B cell (primary cell): ENCODE measurements around the gene FUT6. TPM values are rescaled to one million over a fixed set of nuclear protein-coding genes. Genes with fewer than 3 reads are reported as not detected.

Experiments
- ATAC-seq: fragments of 200-7000 bp; cut with Tn5 transposase; one replicate; pipeline ENCODE4 v1.10.0; 2021; ENCODE audit warnings: low read depth, mild to moderate bottlenecking, moderate number of reproducible peaks, moderate library complexity
- CTCF ChIA-PET: fragments of 350-600 bp; sonication (Branson Sonifier 250); formaldehyde crosslinking; loops from one replicate; lab custom pipeline; 2021; ENCODE audit warnings: antibody characterized with exemption, inconsistent platforms; lab: Charles Lee
- POLR2A ChIA-PET: fragments of 350-600 bp; sonication (Branson Sonifier 250); formaldehyde crosslinking; loops from one replicate; lab custom pipeline; 2021; ENCODE audit warnings: antibody characterized with exemption; lab: Charles Lee
- DNase-seq: peaks from one replicate; pipeline ENCODE4 v3.0.0; 2013
- H2AFZ ChIP-seq: 2 replicates; pipeline ENCODE4 v1.6.1; 2012; ENCODE audit warnings: mild to moderate bottlenecking, low read depth, low read length; ENCODE audit not compliant: insufficient read depth, poor library complexity, severe bottlenecking
- H3K27ac ChIP-seq, 2 donors: 1 replicate in 1 of 2; 2 replicates in 1 of 2; pipeline ENCODE4 v1.5.1; 2012 to 2013; ENCODE audit warnings: low read length in 2 of 2, mild to moderate bottlenecking in 2 of 2, moderate library complexity in 1 of 2
- H3K27me3 ChIP-seq, 4 experiments: fragments of 200-600 bp in 1 of 4; sonication (generic) in 1 of 4; replicated peaks in 1 of 4; 1 replicate in 2 of 4; 2 replicates in 2 of 4; pipeline versions ENCODE4 v1.6.1 to v1.7.0; 2013 to 2016; ENCODE audit warnings: low read length in 3 of 4, mild to moderate bottlenecking in 2 of 4, mixed read lengths in 1 of 4, moderate library complexity in 1 of 4; ENCODE audit not compliant: insufficient read depth in 4 of 4, control insufficient read depth in 3 of 4; ENCODE audit errors: control extremely low read depth in 1 of 4
- H3K36me3 ChIP-seq, 2 experiments: replicated peaks in 1 of 2; 1 replicate in 1 of 2; 2 replicates in 1 of 2; pipeline versions ENCODE4 v1.6.1 to v1.7.1; 2013; ENCODE audit warnings: low read length in 1 of 2; ENCODE audit not compliant: insufficient read depth in 2 of 2, control insufficient read depth in 1 of 2; ENCODE audit errors: control extremely low read depth in 1 of 2, extremely low read depth in 1 of 2
- H3K4me1 ChIP-seq, 2 donors: fragments of 200-600 bp in 1 of 2; sonication (generic) in 1 of 2; 1 replicate in 1 of 2; 2 replicates in 1 of 2; pipeline versions ENCODE4 v1.5.1 to v1.6.1; 2013 to 2017; ENCODE audit warnings: low read length in 2 of 2; ENCODE audit not compliant: control insufficient read depth in 2 of 2, insufficient read depth in 2 of 2
- H3K4me2 ChIP-seq: replicated peaks from 2 replicates; pipeline ENCODE3; 2012; ENCODE audit warnings: mild to moderate bottlenecking, low read depth, low read length; ENCODE audit not compliant: poor library complexity, severe bottlenecking
- H3K4me3 ChIP-seq, 5 experiments: fragments of 200-600 bp in 1 of 5; sonication (generic) in 1 of 5; 1 replicate in 3 of 5; 2 replicates in 2 of 5; pipeline versions ENCODE4 v1.5.1 to v1.7.0; 2011 to 2016; ENCODE audit warnings: low read length in 4 of 5, mild to moderate bottlenecking in 4 of 5, low read depth in 2 of 5, control low read depth in 1 of 5, moderate library complexity in 1 of 5; ENCODE audit not compliant: insufficient read depth in 1 of 5; ENCODE audit errors: control extremely low read depth in 1 of 5, extremely low read depth in 1 of 5
- H3K79me2 ChIP-seq: fragments of 200-600 bp; sonication (generic); one replicate; pipeline ENCODE4 v1.6.0; 2016; ENCODE audit warnings: low read length; ENCODE audit not compliant: control insufficient read depth, insufficient read depth
- H3K9ac ChIP-seq: fragments of 200-600 bp; sonication (generic); 2 replicates; pipeline ENCODE4 v1.6.1; 2017; ENCODE audit warnings: mild to moderate bottlenecking, low read length, moderate library complexity
- H3K9me3 ChIP-seq, 3 donors: one replicate each; pipeline versions ENCODE4 v1.6.1 to v1.7.1; 2013; ENCODE audit warnings: low read length in 2 of 3; ENCODE audit not compliant: control insufficient read depth in 2 of 3, insufficient read depth in 1 of 3; ENCODE audit errors: control extremely low read depth in 1 of 3
- H4K20me1 ChIP-seq: 2 replicates; pipeline ENCODE4 v1.6.0; 2012; ENCODE audit warnings: mild to moderate bottlenecking, low read length; ENCODE audit not compliant: insufficient read depth, control insufficient read depth, poor library complexity, severe bottlenecking
- H3K27ac Mint-ChIP-seq: one replicate; pipeline ENCODE4 v1.8.0; 2021; ENCODE audit warnings: mixed read lengths
- H3K27me3 Mint-ChIP-seq: one replicate; pipeline ENCODE4 v1.8.0; 2021; ENCODE audit warnings: mixed read lengths
- H3K4me1 Mint-ChIP-seq: one replicate; pipeline ENCODE4 v1.8.0; 2021; ENCODE audit warnings: mixed read lengths
- H3K4me3 Mint-ChIP-seq: one replicate; pipeline ENCODE4 v1.8.0; 2021; ENCODE audit warnings: mixed read lengths
- H3K9me3 Mint-ChIP-seq: one replicate; pipeline ENCODE4 v1.8.0; 2022; ENCODE audit warnings: mixed read lengths; ENCODE audit not compliant: insufficient read depth
- CTCF ChIP-seq: fragments of 200-600 bp; IDR thresholded peaks from one replicate; pipeline ENCODE4 v1.8.0; 2022; ENCODE audit warnings: antibody characterized with exemption, mild to moderate bottlenecking
- EZH2 ChIP-seq: IDR thresholded peaks from 2 replicates; pipeline ENCODE4 v1.6.1; 2012; ENCODE audit warnings: borderline replicate concordance, low read depth, mild to moderate bottlenecking, moderate library complexity, low read length; ENCODE audit not compliant: insufficient read depth, poor library complexity, severe bottlenecking
- WGBS: methylation state at CpG from one replicate; pipeline ENCODE4 v1.1.5; 2013; ENCODE audit warnings: missing lambda C conversion rate; ENCODE audit not compliant: insufficient coverage; 5-methylcytosine and 5-hydroxymethylcytosine counted together
- intact Hi-C: fragments of 100-400 bp; cut with micrococcal nuclease; formaldehyde crosslinking; loops from one replicate; pipeline ENCODE4 v1.10.0; 2022
- polyA plus RNA-seq: library from polyadenylated mRNA; depleted of rRNA; stranded (reverse); fragments of >200 nt; gene quantifications from 2 replicates; pipeline ENCODE4 v1.2.3, GENCODE V29; 2012
- total RNA-seq, 2 donors: library from RNA; stranded (reverse); fragments of 120-200 nt in 1 of 2; gene quantifications; 1 replicate in 1 of 2; 2 replicates in 1 of 2; pipeline versions ENCODE4 v1.2.3 to v1.2.4, GENCODE V29; 2013 to 2022

The FUT6 gene
- total and polyA plus RNA-seq, 2 donors (not counting 1 experiment from before 2014, with no cell fraction given): 0.03 TPM; not detected in 1

GRCh38 chr19:5838353-5839064 is 993 bp downstream of the FUT6 start:
- ChIA-PET POLR2A (no interaction called here), CTCF (no interaction called here)
- Histone ChIP-seq H3K9me3 (peaks cover 0 to 3% (median 0%) of the 10 kb centered on the region in 3 donors), H3K9ac (no peak overlapping the region), H3K27ac (no peak overlapping the region), H3K4me3 (no peak overlapping the region), H3K27me3 (peaks cover 0 to 13% (median 0%) of the 10 kb centered on the region in 4 experiments), H3K36me3 (no peaks in the 10 kb centered on the region), H2AFZ (peak overlapping the region; percentile 16), H4K20me1 (no peaks in the 10 kb centered on the region), H3K79me2 (no peaks in the 10 kb centered on the region), H3K4me2 (no peak overlapping the region), H3K4me1 (no peaks in the 10 kb centered on the region)
- DNase-seq: no peak
- intact Hi-C loops: no loop called here
- Mint-ChIP-seq H3K9me3 (no peaks in the 10 kb centered on the region), H3K27me3 (peaks cover 3% of the 10 kb centered on the region), H3K4me1 (no peaks in the 10 kb centered on the region), H3K27ac (no peak overlapping the region), H3K4me3 (no peak overlapping the region)
- no peak for ATAC-seq
- TF ChIP-seq EZH2 (no peak), CTCF (no peak)
- WGBS: 25% methylated on average over 16 of the region's 20 CpGs

- CTCF ChIA-PET: no interaction called here
- Histone ChIP-seq H3K27me3 (peaks cover 0 to 13% (median 0%) of the 10 kb centered on the region in 4 experiments), H3K9ac (no peak overlapping the region), H3K79me2 (no peaks in the 10 kb centered on the region), H3K36me3 (no peaks in the 10 kb centered on the region), H4K20me1 (no peaks in the 10 kb centered on the region), H3K4me2 (no peak overlapping the region), H3K27ac (no peak overlapping the region), H3K4me3 (no peak overlapping the region), H3K4me1 (no peaks in the 10 kb centered on the region), H3K9me3 (peaks cover 0 to 3% (median 0%) of the 10 kb centered on the region in 3 donors), H2AFZ (peak overlapping the region; percentile 16)
- Mint-ChIP-seq H3K4me3 (no peak overlapping the region), H3K9me3 (no peaks in the 10 kb centered on the region), H3K27me3 (peaks cover 1% of the 10 kb centered on the region), H3K27ac (no peak overlapping the region), H3K4me1 (no peaks in the 10 kb centered on the region)
- ATAC-seq: no peak
- WGBS: 61% methylated on average over 8 of the region's 15 CpGs
- TF ChIP-seq EZH2: no peak
- no peak for TF ChIP-seq CTCF
- POLR2A ChIA-PET: no interaction called here
- DNase-seq: no peak
- intact Hi-C loops: no loop called here
Measured at GRCh38 chr19:5837761-5838352, 1.6 kb downstream of the FUT6 start.
